Right lobe of liver (tissue), 6 donors: Measurements from ENCODE around the gene VWDE. TPM values are rescaled to one million over a fixed set of nuclear protein-coding genes. Genes with fewer than 3 reads are reported as not detected.
"Not testable (repeated sequence)": the region's sequence is repeated elsewhere in the genome, so short reads cannot be mapped to it uniquely, and the experiment has no call there.

ENCODE experiments used
- ATAC-seq, 4 donors: fragments of 200-7000 bp; cut with Tn5 transposase; one replicate each; pipeline ENCODE4 v1.9.1; 2020; ENCODE audit warnings: mild to moderate bottlenecking in 4 of 4, moderate library complexity in 4 of 4
- DNase-seq, 3 donors: peaks; one replicate each; pipeline ENCODE4 v3.0.0-alpha.2; 2020
- H3K27ac ChIP-seq, 3 donors: fragments of 200-600 bp; one replicate each; pipeline ENCODE4 v1.8.0; 2022
- H3K27me3 ChIP-seq, 2 donors: fragments of 200-600 bp; one replicate each; pipeline ENCODE4 v1.8.0; 2022
- H3K36me3 ChIP-seq, 4 donors: fragments of 200-600 bp; sonication (generic) in 1 of 4; one replicate each; pipeline versions ENCODE4 v1.5.1 to v1.8.0; 2017 to 2022; ENCODE audit warnings: control low read depth in 1 of 4
- H3K4me1 ChIP-seq, 4 donors: fragments of 200-600 bp; sonication (generic) in 1 of 4; one replicate each; pipeline versions ENCODE4 v1.5.1 to v1.8.0; 2017 to 2022; ENCODE audit warnings: control low read depth in 1 of 4
- H3K4me3 ChIP-seq, 3 donors: fragments of 200-600 bp; one replicate each; pipeline ENCODE4 v1.8.0; 2022
- H3K9me3 ChIP-seq, 4 donors: fragments of 200-600 bp; sonication (generic) in 1 of 4; one replicate each; pipeline versions ENCODE4 v1.5.1 to v1.8.0; 2017 to 2022; ENCODE audit warnings: control low read depth in 1 of 4
- CTCF ChIP-seq, 4 donors: fragments of 200-600 bp in 3 of 4; fragments of 450-650 bp in 1 of 4; IDR thresholded peaks; one replicate each; pipeline versions ENCODE4 v1.5.1 to v1.8.0; 2016 to 2022; ENCODE audit warnings: antibody characterized with exemption in 4 of 4, mild to moderate bottlenecking in 2 of 4
- POLR2A ChIP-seq: fragments of 450-650 bp; IDR thresholded peaks from one replicate; pipeline ENCODE4 v1.6.1; 2017; ENCODE audit warnings: antibody characterized with exemption, mild to moderate bottlenecking
- WGBS: methylation state at CpG from one replicate; pipeline ENCODE4 v1.1.6; 2018; ENCODE audit warnings: low coverage, low lambda C conversion rate; ENCODE audit not compliant: insufficient coverage; ENCODE audit errors: missing lambda C conversion rate; 5-methylcytosine and 5-hydroxymethylcytosine counted together
- intact Hi-C, 2 donors: fragments of 100-400 bp; cut with DNase I; formaldehyde crosslinking; loops; one replicate each; pipeline versions ENCODE4 v1.11.2 to v1.14.1; 2022
- total RNA-seq, 6 experiments: library from RNA; depleted of rRNA in 2 of 6; stranded (reverse); fragments of >200 nt in 2 of 6; fragmentation: NEBNext Ultra II Directional in 3 of 6; extraction: Animal tissue kit (Norgen Biotek cat#: 25700) in 3 of 6; gene quantifications; one replicate each; pipeline versions ENCODE4 v1.1.0 to v1.2.4, GENCODE V29; 2016 to 2023
- donor health status: DM: no; HTN: yes; CAD: no.
- donor health status: DM: no; HTN: no; CAD: no.
- donor health status: DM: no; HTN: no; CAD: no.
- donor health status: DM: no; HTN: yes; CAD: no.
- donor health status: DM: no; HTN: yes; CAD: no.

VWDE gene
- total RNA-seq, 6 experiments from 2014 or later = 0.24 to 0.42 (median 0.38) TPM; not detected in 3

- no peaks in the 10 kb centered on the region for H3K27me3 ChIP-seq
- DNase-seq (no peak), ATAC-seq (no peak)
- intact Hi-C loops = no loop called here
- no peaks in the 10 kb centered on the region for H3K36me3 ChIP-seq
- no peaks in the 10 kb centered on the region for H3K9me3 ChIP-seq
- H3K4me1 ChIP-seq = peaks cover 0 to 3% (median 0%) of the 10 kb centered on the region in 4 donors
- 57% methylated on average over 3 of the region's 3 CpGs for WGBS
- H3K4me3 ChIP-seq = no peak overlapping the region
- TF ChIP-seq POLR2A = no peak
- no peak for TF ChIP-seq CTCF (IDR thresholded peaks at IDR 0.05)
- H3K27ac ChIP-seq = no peak overlapping the region
These were observed 1.3 kb downstream of the VWDE start for GRCh38 chr7:12402365-12402725.

- intact Hi-C loops = no loop called here
- ATAC-seq = no peak
- H3K4me1 ChIP-seq = peaks cover 0 to 3% (median 0%) of the 10 kb centered on the region in 4 donors
- TF ChIP-seq POLR2A = no peak
- TF ChIP-seq CTCF (IDR thresholded peaks at IDR 0.05) = no peak
- H3K27ac ChIP-seq = no peak overlapping the region
- H3K4me3 ChIP-seq = no peak overlapping the region
- H3K9me3 ChIP-seq = no peaks in the 10 kb centered on the region
- no peaks in the 10 kb centered on the region for H3K36me3 ChIP-seq
- no peaks in the 10 kb centered on the region for H3K27me3 ChIP-seq
- no peak for DNase-seq
- WGBS = 55% methylated on average over 9 of the region's 9 CpGs
These were observed 1.9 kb downstream of the VWDE start for GRCh38 chr7:12401538-12402364.

GRCh38 chr7:12398186-12398585 lies 5.5 kb downstream of the VWDE start:
- H3K9me3 ChIP-seq = no peaks in the 10 kb centered on the region
- no peak overlapping the region for H3K27ac ChIP-seq
- TF ChIP-seq CTCF (IDR thresholded peaks at IDR 0.05) (no peak), POLR2A (no peak)
- no peak overlapping the region for H3K4me3 ChIP-seq
- no peak for DNase-seq
- ATAC-seq = no peak
- no peaks in the 10 kb centered on the region for H3K4me1 ChIP-seq
- no peaks in the 10 kb centered on the region for H3K27me3 ChIP-seq
- intact Hi-C loops = no loop called here
- no peaks in the 10 kb centered on the region for H3K36me3 ChIP-seq

GRCh38 chr7:12397671-12398070 lies 6.0 kb downstream of the VWDE start:
- WGBS = 74% methylated on average over 4 of the region's 4 CpGs
- no peak overlapping the region for H3K27ac ChIP-seq
- intact Hi-C loops = no loop called here
- no peaks in the 10 kb centered on the region for H3K36me3 ChIP-seq
- ATAC-seq (no peak), DNase-seq (no peak)
- no peak overlapping the region for H3K4me3 ChIP-seq
- no peak for TF ChIP-seq POLR2A
- no peak for TF ChIP-seq CTCF (IDR thresholded peaks at IDR 0.05)
- H3K9me3 ChIP-seq = no peaks in the 10 kb centered on the region
- no peaks in the 10 kb centered on the region for H3K4me1 ChIP-seq
- no peaks in the 10 kb centered on the region for H3K27me3 ChIP-seq

- H3K4me3 ChIP-seq, H3K4me1 ChIP-seq, H3K36me3 ChIP-seq, DNase-seq, ATAC-seq, H3K9me3 ChIP-seq, H3K27ac ChIP-seq, H3K27me3 ChIP-seq, intact Hi-C loops: not testable (repeated sequence)
- 36% methylated on average over 1 of the region's 1 CpG for WGBS
These were observed 7.0 kb downstream of the VWDE start for GRCh38 chr7:12396670-12397069.
